ENCODE measurements around the gene SCFD2.

The SCFD2 gene

DNA sequence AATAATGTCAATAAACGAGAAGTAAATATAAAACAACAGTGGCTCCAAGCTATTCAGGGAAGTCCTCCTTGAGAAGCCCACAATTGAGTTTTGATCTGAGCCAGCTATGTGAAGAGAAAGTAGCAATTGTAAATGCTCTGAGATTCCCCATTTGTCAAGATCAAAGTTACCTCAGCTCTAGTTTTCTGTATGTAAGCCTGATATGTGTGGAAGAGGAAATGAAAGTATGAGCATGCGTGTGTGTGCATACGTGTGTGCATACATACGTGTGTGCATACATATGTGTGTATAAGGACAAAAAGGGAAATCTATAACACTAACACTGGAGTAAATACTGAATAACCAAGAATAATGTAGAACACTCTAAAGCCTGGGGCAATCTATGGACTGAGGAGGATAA, 130.3 kb downstream of the SCFD2 start:
- no peak overlapping the region for H3K4me3 ChIP-seq (ENCODE audit: control insufficient read depth, low read depth, low read length)
- TF ChIP-seq, protein P1, sequence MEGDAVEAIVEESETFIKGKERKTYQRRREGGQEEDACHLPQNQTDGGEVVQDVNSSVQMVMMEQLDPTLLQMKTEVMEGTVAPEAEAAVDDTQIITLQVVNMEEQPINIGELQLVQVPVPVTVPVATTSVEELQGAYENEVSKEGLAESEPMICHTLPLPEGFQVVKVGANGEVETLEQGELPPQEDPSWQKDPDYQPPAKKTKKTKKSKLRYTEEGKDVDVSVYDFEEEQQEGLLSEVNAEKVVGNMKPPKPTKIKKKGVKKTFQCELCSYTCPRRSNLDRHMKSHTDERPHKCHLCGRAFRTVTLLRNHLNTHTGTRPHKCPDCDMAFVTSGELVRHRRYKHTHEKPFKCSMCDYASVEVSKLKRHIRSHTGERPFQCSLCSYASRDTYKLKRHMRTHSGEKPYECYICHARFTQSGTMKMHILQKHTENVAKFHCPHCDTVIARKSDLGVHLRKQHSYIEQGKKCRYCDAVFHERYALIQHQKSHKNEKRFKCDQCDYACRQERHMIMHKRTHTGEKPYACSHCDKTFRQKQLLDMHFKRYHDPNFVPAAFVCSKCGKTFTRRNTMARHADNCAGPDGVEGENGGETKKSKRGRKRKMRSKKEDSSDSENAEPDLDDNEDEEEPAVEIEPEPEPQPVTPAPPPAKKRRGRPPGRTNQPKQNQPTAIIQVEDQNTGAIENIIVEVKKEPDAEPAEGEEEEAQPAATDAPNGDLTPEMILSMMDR (conservative IDR thresholded peaks at IDR 0.05; ENCODE audit: control insufficient read depth, insufficient read depth, low read depth, low read length) = no peak
- no peak for DNase-seq (ENCODE audit: low read depth)

DNA sequence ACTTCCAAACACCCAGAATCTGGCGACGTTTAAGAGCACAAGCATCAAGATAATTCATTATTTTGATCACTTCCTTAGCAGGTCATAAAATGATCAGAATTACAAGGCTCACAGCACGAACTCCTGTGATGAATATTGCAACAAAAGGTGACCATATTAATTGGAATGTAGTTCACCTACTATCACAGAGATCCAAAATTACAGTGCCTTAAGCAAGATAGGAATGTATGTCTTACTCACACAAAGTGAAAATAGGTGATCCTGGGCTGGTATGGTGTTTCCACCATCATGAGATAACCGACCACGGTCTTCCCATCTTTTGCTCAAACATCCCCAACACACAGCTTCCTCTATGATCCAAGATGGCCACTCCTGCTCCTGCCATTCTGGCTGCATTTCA, 131.2 kb downstream of the SCFD2 start:
- no peak for DNase-seq (ENCODE audit: low read depth)
- no peak overlapping the region for H3K4me3 ChIP-seq (ENCODE audit: control insufficient read depth, low read depth, low read length)
- TF ChIP-seq, protein P1 (conservative IDR thresholded peaks at IDR 0.05; ENCODE audit: control insufficient read depth, insufficient read depth, low read depth, low read length) = no peak

DNA sequence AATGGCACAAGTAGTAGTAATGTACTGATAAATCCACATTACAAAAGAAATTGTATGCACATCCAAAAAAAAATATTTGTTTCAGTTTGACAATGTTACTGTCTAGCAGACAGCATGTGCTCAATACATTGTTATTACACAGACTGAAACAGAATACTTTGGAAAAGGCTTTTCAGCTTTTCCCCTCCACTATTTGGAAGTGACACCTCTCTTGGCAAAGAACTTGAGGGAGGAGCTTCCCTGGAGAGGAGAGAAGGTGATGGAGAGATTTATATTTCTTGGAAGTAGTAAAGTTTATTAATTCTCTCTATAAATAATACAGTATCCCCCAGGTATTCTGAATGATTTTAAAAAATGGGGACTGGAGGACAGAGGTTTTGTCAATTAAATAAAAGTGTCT, 131.8 kb downstream of the SCFD2 start:
- DNase-seq (ENCODE audit: low read depth) = no peak
- TF ChIP-seq, protein P1 (conservative IDR thresholded peaks at IDR 0.05; ENCODE audit: control insufficient read depth, insufficient read depth, low read depth, low read length) = no peak
- no peak overlapping the region for H3K4me3 ChIP-seq (ENCODE audit: control insufficient read depth, low read depth, low read length)

DNA sequence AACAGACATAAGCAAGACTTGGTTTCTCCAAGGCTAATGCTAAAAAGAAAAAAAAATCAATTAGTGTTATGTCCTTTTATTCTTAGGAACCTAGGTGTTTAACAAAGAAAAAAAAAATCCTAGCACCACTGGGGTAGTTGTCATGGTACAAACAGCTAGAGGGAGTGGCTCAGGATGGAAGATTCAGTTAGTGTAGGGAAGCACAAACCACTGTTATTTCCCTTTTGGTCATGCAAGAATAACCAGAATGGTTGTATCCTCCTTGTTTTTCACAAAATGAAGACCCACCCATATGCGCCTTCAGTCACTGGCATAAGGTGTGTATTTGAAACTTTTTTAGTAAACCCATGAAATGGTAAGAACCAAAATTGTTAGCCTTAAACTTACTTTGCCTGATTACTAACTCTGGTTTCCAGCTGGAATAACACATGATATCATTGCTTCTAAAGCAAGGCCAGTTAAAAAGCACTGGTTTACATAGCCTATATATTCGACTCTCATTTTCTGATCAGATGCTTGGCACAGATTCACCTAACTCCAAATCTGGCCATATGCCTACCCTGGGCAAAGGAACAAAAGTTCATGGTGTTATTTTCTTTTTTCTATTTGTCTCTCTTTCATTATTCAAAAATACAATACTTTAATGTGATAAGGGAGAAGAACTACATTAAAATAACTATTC, 132.6 kb downstream of the SCFD2 start:
- H3K4me3 ChIP-seq (ENCODE audit: control insufficient read depth, low read depth, low read length) = no peak overlapping the region
- DNase-seq (ENCODE audit: low read depth) = peak; percentile 46
- TF ChIP-seq, protein P1 (conservative IDR thresholded peaks at IDR 0.05; ENCODE audit: control insufficient read depth, insufficient read depth, low read depth, low read length) = no peak

DNA sequence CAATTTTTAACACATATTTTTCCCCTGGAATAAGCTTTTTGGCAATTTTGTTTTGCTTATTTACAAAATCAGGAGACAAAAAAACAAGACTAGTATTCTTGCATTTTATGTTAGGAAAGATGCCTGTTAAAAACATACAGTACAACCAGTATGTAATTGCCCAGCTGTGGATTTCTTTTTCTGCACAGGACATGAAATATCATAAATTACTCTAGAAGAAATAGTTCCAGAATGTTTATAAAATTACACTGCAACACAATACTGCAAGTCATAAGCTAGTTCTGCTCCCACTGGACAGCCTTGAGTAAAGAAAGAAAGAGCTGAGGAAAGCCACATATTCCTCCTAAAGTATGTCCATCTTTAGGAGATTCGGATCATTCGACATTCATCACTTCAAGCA, 133.5 kb downstream of the SCFD2 start:
- TF ChIP-seq, protein P1 (conservative IDR thresholded peaks at IDR 0.05; ENCODE audit: control insufficient read depth, insufficient read depth, low read depth, low read length) = no peak
- DNase-seq (ENCODE audit: low read depth) = no peak
- no peak overlapping the region for H3K4me3 ChIP-seq (ENCODE audit: control insufficient read depth, low read depth, low read length)

DNA sequence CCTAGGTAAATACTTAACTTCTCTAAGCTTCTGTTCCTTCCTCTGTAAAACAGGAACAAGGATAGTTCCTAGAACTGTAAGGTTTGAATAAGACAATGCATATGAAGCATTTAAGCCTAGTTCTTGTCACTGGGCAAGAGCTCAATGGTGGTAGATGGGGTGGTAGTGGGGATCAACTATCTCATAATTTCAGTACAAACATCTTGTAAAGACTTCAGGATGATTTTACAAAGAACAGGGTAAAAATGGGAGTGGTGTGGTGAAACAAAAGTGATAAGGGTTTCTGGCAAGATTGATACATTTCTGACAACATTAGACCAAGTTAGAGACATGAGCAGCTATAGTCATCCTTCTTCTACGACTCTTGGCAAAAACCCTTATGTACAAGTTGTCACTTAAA, 137.8 kb downstream of the SCFD2 start:
- TF ChIP-seq, protein P1 (conservative IDR thresholded peaks at IDR 0.05; ENCODE audit: control insufficient read depth, insufficient read depth, low read depth, low read length) = no peak
- DNase-seq (ENCODE audit: low read depth) = no peak
- no peak overlapping the region for H3K4me3 ChIP-seq (ENCODE audit: control insufficient read depth, low read depth, low read length)

DNA sequence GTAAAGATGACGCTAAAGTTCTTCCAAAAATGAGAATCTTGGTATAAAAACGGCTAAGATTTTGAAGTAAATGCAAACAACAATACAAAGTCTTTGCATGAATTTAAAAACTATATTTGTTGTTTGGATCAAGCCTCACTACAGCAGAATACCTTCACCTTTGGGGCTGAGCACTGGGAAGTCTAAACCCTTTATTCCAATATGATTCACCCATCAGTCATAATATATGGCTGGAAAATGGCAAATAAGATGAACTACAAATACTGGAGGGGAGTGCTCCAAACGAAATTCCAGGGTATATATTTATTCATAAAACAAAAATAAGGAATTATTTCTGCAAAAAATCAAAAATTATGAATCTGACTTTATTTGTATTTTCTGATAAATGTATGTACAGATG, 138.4 kb downstream of the SCFD2 start:
- DNase-seq (ENCODE audit: low read depth) = no peak
- TF ChIP-seq, protein P1 (conservative IDR thresholded peaks at IDR 0.05; ENCODE audit: control insufficient read depth, insufficient read depth, low read depth, low read length) = no peak

More for the DNA sequence above, 138.4 kb downstream of the SCFD2 start:
- H3K4me3 ChIP-seq (ENCODE audit: control insufficient read depth, low read depth, low read length) = no peak overlapping the region

All from fibroblast of mammary gland (primary cell).